Testis (tissue), 3 donors: Measurements from ENCODE around the gene TRIO. TPM values are rescaled to one million over a fixed set of nuclear protein-coding genes. Genes with fewer than 3 reads are reported as not detected.

Experiments used
- DNase-seq: peaks from one replicate; pipeline ENCODE4 v3.0.0-alpha.2; 2019
- H3K27ac ChIP-seq, 2 donors: fragments of 200-600 bp; sonication (generic); one replicate each; pipeline ENCODE4 v1.5.1; 2019
- H3K27me3 ChIP-seq: fragments of 200-600 bp; sonication (generic); one replicate; pipeline ENCODE4 v1.5.1; 2019
- H3K36me3 ChIP-seq: fragments of 200-600 bp; sonication (generic); one replicate; pipeline ENCODE4 v1.5.1; 2017; ENCODE audit warnings: low read depth; ENCODE audit errors: missing control alignments
- H3K4me1 ChIP-seq: fragments of 200-600 bp; sonication (generic); one replicate; pipeline ENCODE4 v1.5.1; 2019
- H3K4me3 ChIP-seq, 2 donors: fragments of 200-600 bp; sonication (generic); one replicate each; pipeline ENCODE4 v1.5.1; 2017 to 2019
- H3K9me3 ChIP-seq: fragments of 200-600 bp; sonication (generic); one replicate; pipeline ENCODE4 v1.5.1; 2017
- POLR2A ChIP-seq: fragments of 450-650 bp; IDR thresholded peaks from one replicate; pipeline ENCODE4 v1.6.1; 2017; ENCODE audit warnings: antibody characterized with exemption, mild to moderate bottlenecking, moderate library complexity
- WGBS, 2 donors: methylation state at CpG; one replicate each; pipeline ENCODE4 v1.1.5; 2018; 5-methylcytosine and 5-hydroxymethylcytosine counted together
- intact Hi-C: fragments of 100-400 bp; cut with DNase I; formaldehyde crosslinking; loops from one replicate; pipeline ENCODE4 v1.15.1; 2023; ENCODE audit warnings: low total_unique reads
- polyA plus RNA-seq: library from polyadenylated mRNA; stranded (reverse); fragments of 350-450 nt; fragmentation: Illumina TruSeq; extraction: RNeasy Lipid Tissue Mini Kit (QIAGEN cat#74804); gene quantifications from one replicate; pipeline ENCODE4 v1.2.3, GENCODE V29; 2014; ENCODE audit warnings: low read depth, low replicate concordance; ENCODE audit not compliant: insufficient read depth
- total RNA-seq, 2 donors: library from RNA; depleted of rRNA; stranded (reverse); fragments of >200 nt; gene quantifications; one replicate each; pipeline ENCODE4 v1.2.3, GENCODE V29; 2016
- TF ChIP-seq, protein P1 (sequence below), 3 experiments: fragments of 450-650 bp in 2 of 3; fragments of 200-600 bp in 1 of 3; sonication (generic) in 1 of 3; IDR thresholded peaks; one replicate each; pipeline ENCODE4 v1.5.1; 2016 to 2019; ENCODE audit warnings: antibody characterized with exemption in 3 of 3, mild to moderate bottlenecking in 2 of 3, moderate library complexity in 1 of 3

Gene TRIO
- total and polyA plus RNA-seq, 3 donors from 2014 or later, result 47.2 to 295 (median 249) TPM

DNA sequence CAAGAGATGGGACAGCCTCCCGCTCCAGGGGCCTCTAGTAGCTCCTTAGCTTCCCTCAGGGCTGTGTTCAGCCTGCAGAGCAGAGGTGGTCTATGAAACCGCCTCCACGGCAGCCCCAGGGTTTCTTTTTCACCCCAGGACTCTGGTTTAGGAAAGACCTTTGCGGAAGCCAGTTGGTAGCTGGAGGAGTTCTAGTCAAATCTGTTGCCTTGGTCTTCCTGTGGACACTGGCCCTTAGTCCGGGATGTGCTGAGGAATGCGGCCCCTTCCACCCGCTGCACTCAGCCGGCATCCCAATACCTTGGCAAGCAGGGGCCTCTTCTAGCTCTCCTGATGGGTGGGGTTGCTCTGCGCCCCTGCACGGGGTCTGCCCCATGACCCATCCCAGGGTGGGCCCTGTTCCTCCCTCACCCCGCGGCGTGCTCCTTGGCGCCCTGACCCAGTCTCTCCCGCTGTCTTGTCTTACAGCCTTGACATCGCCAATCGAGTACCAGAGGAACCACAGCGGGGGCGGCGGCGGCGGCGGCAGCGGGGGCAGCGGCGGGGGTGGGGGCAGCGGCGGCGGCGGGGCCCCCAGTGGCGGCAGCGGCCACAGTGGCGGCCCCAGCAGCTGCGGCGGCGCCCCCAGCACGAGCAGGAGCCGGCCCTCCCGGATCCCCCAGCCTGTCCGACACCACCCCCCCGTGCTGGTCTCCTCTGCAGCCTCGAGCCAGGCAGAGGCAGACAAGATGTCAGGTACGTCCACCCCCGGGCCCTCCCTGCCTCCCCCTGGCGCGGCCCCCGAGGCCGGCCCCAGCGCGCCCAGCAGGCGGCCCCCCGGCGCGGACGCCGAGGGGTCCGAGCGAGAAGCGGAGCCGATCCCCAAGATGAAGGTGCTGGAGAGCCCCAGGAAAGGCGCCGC lies 344.1 kb downstream of the TRIO start:
- Histone ChIP-seq H3K27me3 (no peaks in the 10 kb centered on the region), H3K4me1 (peaks cover 8% of the 10 kb centered on the region), H3K27ac (no peak overlapping the region), H3K36me3 (no peaks in the 10 kb centered on the region), H3K4me3 (peak overlapping the region in 1 of 2 donors; percentile 9), H3K9me3 (no peaks in the 10 kb centered on the region)
- TF ChIP-seq, protein P1, sequence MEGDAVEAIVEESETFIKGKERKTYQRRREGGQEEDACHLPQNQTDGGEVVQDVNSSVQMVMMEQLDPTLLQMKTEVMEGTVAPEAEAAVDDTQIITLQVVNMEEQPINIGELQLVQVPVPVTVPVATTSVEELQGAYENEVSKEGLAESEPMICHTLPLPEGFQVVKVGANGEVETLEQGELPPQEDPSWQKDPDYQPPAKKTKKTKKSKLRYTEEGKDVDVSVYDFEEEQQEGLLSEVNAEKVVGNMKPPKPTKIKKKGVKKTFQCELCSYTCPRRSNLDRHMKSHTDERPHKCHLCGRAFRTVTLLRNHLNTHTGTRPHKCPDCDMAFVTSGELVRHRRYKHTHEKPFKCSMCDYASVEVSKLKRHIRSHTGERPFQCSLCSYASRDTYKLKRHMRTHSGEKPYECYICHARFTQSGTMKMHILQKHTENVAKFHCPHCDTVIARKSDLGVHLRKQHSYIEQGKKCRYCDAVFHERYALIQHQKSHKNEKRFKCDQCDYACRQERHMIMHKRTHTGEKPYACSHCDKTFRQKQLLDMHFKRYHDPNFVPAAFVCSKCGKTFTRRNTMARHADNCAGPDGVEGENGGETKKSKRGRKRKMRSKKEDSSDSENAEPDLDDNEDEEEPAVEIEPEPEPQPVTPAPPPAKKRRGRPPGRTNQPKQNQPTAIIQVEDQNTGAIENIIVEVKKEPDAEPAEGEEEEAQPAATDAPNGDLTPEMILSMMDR (IDR thresholded peaks at IDR 0.05), result no peak
- no peak for TF ChIP-seq POLR2A
- WGBS, 2 donors, result 78 to 80% methylated on average over 5 to 49 of the region's 62 CpGs
- intact Hi-C loops, result no loop called here
- DNase-seq, result no peak

DNA sequence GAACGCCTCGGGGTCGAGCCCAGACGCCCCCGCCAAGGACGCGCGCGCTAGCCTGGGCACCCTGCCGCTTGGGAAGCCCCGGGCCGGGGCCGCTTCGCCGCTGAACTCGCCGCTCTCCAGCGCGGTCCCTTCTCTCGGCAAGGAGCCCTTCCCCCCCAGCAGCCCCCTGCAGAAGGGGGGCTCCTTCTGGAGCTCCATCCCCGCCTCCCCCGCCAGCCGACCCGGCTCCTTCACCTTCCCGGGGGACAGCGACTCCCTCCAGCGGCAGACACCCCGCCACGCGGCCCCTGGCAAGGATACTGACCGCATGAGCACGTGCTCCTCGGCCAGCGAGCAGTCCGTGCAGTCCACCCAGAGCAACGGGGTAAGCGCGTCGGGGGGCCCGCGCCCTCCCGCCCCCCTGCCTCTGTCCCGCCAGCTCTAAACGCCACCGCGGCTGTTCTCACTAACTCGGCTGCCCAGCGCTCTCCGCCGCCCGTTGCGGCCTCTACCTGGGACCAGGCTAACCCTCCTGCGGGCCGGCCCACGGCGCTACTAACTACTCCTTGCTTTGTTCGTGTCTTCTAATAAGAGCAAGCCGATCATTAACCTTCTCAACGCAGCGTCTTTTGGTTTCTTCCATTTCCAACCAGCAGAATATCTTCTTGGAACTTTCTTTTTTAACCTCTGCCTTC lies 344.9 kb downstream of the TRIO start:
- intact Hi-C loops, result no loop called here
- TF ChIP-seq, protein P1 (IDR thresholded peaks at IDR 0.05), result no peak
- no peak for TF ChIP-seq POLR2A
- Histone ChIP-seq H3K4me3 (peak overlapping the region in 1 of 2 donors; percentile 9), H3K4me1 (peaks cover 8% of the 10 kb centered on the region), H3K27ac (no peak overlapping the region), H3K36me3 (no peaks in the 10 kb centered on the region), H3K9me3 (no peaks in the 10 kb centered on the region), H3K27me3 (no peaks in the 10 kb centered on the region)
- WGBS, 2 donors, result 65 to 80% methylated on average over 28 to 56 of the region's 60 CpGs
- no peak for DNase-seq

DNA sequence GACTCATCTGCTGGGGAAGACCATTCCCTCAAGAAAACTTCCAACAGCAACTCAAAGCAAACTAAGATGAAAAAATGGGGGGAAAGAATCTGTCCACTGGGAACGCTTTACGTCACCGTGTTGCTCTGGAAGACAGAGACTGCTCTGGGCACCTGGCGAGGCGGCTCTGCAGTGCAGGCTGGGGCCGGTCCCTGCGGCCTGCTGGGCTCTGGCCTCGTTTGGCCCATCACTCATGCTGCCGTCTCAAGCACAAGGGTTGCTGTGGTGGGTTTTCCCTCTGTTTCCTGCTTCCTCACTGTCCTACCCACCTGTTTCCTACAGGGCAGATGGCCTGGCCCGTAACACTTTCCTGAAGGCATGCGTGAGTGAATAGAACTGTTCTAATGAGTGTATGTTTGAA lies 345.6 kb downstream of the TRIO start:
- Histone ChIP-seq H3K27ac (no peak overlapping the region), H3K4me3 (no peak overlapping the region), H3K9me3 (no peaks in the 10 kb centered on the region), H3K27me3 (no peaks in the 10 kb centered on the region), H3K36me3 (no peaks in the 10 kb centered on the region), H3K4me1 (peaks cover 8% of the 10 kb centered on the region)
- TF ChIP-seq, protein P1 (IDR thresholded peaks at IDR 0.05), result no peak
- TF ChIP-seq POLR2A, result no peak
- WGBS, 2 donors, result 69 to 77% methylated on average over 11 of the region's 11 CpGs
- DNase-seq, result no peak
- intact Hi-C loops, result no loop called here

DNA sequence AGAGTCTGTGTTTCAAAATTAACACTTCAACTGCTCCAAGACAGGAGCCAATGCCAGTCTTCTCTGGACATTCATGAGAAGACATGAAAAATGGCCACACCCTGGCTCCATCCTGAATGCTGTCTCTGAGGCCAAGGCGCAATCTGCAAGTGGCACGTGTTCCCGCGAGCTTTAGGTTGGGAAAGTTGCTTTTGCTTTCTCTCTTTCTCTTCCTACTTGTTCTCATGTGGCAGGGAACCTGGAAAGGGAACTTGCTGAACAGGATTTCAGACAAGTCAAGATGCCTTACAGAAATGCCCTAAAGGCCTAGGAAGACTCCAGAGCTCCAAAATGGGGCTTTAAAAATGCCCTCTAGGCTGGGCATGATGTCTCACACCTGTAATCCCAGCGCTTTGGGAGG lies 346.5 kb downstream of the TRIO start:
- Histone ChIP-seq H3K36me3 (no peaks in the 10 kb centered on the region), H3K27me3 (no peaks in the 10 kb centered on the region), H3K4me3 (no peak overlapping the region), H3K4me1 (peaks cover 8% of the 10 kb centered on the region), H3K9me3 (no peaks in the 10 kb centered on the region), H3K27ac (no peak overlapping the region)
- 91% methylated on average over 5 of the region's 5 CpGs for WGBS, 2 donors
- TF ChIP-seq POLR2A, result no peak
- TF ChIP-seq, protein P1 (IDR thresholded peaks at IDR 0.05), result no peak
- intact Hi-C loops, result no loop called here
- DNase-seq, result no peak
